ENCODE data around the gene CEP164.
"Not testable (repeated sequence)": the region's sequence is repeated elsewhere in the genome, so short reads cannot be mapped to it uniquely, and the experiment has no call there.

The CEP164 gene

DNA sequence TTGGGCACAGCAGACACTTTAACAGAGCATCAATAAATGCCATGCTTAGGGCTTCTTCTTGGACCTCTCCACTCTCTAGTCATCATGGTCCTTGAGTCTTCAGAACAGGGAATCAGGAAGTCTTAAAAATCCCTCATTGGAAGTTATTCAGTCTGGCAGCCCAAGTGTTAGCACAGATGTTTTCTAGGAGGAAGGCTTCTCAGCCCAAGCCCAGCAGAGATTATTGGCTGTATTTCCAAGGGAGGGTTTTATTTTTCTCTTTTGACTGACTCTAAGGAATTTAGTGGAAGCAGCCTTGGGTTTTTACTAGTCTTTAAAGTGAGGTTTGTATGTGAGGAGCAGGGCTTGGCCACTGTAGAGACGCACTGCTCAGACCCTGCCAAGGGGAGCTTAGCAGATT is 41.9 kb downstream of the CEP164 start:
- no peak for DNase-seq

DNA sequence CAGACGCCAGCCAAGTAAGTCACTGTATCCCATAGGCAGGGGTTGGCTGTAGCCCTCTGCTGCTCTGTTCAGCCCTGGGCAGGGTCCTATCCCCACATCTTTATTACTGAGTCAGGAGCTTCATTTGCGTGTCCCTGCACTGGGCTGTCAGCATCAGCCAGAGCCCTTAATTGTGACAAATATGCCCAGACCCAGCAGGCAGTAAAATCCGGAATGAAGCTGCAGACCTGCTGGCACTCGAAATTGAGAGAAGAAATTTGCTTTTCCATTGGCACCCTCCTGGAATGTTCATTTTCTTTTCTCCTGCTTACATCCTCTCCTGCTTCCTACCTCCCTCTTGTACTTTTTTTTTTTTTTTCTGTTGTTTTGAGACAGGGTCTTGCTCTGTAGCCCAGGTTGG is 43.8 kb downstream of the CEP164 start:
- DNase-seq = no peak

DNA sequence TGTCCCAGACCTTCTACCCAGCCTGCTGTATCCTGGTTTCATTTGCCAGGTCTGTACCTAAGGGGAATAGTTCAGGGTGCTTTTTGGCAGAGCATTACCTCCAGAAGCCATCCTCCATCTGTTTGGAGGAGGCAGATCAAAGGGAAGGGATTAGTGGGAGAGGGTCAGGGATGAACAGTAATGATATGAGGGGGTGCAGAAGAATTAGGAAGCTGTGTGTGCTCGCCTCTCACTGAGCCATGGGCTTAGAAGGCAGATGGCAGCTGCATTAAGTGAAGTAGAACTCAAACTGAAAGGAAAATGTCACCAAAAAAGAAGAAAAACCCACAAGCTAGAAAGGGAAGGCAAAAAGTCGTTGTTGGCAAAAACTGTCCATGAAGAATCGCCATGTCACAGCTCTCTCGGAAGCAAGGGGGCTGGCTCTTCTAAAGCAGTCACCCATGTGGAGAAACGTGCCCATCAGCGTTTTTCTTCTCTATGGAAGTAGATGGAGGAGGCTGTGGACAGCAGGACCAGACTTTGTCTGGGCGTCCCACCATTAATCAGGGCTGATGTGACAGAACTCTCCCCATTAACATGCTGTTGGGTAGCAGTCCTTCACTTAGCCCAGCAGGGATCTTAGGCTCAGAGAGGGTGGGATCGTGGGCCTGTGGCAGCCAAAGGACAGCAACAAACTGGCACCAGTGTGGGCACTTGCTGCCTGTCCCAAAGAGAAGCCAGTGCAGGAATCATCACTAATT is 46.8 kb downstream of the CEP164 start:
- DNase-seq = peak; percentile 95

DNA sequence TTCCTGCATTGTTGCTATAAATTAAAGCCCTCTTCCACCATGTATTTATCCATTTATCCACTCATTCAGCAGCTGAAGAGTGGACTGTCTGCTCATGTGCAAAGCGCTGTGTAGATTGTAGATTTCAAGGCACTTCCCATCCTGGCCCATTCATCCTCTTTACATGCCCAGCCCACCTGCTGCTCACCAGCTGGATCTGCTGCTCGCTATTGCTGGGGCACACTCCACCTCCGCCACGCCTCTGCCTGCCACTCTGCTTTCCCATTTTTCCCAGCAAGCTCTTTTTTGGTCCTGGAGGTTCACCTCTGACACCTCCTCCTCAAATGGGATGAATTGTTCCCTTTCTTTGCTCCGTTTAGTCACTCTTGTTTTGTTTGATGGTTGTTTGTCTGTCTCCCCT is 48.3 kb downstream of the CEP164 start:
- no peak for DNase-seq

DNA sequence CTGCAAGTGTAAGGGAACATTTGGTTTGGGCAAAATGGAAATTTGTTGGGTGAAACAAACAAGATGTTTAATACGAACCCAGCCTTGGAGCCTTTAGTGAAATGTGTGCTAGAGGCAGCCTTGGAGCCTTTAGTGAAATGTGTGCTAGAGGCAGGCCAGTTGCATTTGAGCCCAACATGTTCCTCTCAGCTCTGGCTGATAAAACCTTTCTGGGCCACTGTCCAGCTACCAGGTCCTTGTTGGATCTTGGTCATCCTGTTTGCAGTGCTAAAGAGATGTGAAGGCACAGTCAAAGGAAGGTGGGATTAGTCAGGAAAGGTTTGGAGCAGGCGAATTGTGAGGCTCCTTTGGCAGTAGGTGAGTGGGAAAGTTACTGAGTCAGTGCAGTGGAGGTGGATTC is 48.9 kb downstream of the CEP164 start:
- no peak for DNase-seq

DNA sequence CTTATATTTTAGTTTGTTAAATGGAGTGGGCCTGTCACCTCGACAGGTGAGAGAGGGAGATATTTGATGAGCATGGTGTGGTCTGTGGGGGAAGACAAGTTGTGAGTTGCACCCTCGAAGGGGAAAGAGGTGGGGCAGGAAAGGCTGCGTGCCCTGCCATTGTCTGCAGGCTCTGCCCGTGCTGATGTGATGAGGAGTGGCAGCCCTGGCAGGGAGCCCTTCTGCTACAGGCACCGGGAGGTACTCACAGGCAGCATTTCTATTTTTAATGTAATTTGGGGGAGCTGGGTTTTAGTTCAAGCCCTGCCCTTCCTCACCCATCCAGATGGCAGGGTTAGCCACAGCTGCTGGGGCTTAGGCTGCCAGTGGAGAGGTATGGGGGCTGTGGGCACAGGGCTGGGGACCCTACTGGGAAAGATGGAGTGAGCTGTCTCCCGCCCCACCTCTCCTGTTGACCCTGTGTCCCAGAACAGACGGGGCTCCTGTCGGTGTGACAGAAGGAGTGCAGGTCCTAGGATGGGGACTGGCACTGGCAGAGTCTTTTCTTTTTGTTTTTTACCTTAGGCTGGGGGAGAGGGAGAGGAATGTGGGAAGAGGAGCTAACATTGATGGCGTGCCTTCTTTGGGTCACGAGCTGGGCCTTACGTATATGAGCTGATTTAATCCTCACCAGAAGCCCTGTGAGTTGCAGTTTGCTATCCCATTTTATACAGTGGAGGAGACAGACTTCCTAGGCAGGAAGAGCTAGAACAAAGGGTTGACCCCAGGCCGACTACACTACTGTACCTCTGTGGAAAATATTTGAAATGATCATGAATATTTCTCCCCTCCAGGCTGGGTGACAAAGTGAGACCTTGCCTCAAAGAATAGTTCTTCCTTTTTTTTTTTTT is 51.6 kb downstream of the CEP164 start:
- DNase-seq = no peak

DNA sequence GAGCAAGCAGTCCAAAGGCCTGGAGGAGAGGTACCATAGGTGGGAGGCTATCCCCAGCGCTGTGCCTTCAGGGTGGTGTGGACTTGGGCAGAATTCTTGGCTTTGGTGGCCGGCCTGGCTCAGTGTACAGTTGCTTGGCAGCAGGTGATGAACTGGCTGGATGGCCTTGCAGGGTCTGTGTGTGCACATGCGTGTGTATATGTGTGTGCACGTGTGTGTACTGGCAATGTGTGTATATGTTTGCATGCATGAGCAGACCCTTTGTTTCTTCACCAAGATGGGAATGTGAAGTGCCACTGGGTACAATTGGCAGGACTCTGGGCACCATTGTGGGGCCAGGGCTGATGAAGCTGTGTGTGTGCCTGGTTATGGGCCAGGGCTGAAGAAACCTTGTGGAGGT is 53.0 kb downstream of the CEP164 start:
- DNase-seq = no peak

DNA sequence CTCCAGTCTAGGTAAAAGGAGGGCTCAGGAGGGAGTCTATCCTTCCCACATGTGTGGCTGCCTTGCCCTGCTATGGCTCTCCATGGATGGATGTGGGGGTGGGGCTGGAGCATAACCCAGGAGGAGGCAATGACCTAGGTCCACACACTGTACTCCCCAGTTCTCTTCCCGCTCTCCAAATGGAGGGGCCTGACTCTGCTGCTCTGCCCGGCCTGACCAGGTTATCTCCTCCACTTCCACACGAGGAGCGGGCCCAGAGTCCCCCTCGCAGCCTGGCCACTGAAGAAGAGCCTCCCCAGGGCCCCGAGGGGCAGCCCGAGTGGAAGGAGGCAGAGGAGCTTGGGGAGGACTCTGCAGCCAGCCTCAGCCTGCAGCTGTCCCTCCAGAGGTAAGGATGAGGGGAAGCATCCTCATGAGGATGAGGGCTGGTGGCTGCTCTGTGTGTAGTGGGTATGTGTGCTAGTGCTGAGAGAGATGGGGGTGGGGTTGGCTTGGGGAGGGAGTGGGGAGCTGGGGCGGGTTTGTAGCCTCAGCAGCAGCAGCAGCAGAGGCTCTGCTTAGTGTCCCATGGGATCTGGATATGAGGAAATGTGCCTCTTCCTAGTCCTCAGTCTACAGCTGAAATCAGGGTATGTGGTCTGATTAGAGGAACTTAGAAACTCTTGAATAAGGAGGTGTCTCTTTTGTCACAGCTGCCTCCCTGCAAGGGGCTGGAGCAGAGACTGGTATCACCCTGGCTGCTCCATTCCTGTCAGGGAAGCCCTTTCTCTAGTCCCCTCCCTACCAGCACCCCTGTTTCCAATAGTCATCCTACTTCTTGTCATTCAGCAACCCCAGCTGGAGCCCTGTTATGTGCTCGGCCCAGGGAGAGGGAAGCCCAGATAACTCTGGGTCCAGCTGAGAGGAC is 54.1 kb downstream of the CEP164 start:
- no peak for DNase-seq

DNA sequence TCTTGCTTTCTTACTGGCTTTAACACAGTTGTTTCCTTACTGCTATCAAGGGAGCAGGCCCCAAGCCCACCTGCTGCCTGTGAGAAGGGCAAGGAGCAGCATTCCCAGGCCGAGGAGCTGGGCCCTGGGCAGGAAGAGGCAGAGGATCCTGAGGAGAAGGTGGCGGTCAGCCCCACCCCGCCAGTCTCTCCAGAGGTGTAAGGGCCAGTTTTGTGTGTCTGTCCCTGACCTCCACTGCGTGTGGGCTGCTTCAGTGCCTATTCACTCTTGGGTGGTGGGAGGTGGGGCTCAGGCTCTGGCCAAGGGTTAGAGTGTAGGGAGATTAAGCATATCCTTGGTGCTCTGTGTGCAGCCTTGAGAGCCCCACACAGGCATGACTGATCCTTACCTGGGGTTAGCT is 55.1 kb downstream of the CEP164 start:
- no peak for DNase-seq

DNA sequence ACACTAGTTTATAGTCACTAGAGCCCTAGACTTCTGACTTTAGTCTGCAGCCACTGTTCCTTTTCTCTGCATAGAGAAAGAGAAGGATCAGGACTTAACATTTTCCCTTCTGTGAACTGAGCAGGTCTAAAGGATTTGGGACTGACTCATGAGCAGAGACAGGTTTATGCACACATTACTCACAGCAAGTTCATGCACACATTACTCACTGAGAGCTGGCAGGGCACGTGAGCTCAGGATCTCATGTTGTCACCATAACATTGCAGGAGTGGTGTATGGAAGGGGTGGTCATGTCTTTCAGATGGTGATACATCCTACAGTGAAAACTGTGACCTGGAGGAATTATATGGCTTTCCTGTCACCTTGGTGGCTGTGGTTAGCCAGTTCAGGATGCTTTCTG is 56.4 kb downstream of the CEP164 start:
- no peak for DNase-seq

DNA sequence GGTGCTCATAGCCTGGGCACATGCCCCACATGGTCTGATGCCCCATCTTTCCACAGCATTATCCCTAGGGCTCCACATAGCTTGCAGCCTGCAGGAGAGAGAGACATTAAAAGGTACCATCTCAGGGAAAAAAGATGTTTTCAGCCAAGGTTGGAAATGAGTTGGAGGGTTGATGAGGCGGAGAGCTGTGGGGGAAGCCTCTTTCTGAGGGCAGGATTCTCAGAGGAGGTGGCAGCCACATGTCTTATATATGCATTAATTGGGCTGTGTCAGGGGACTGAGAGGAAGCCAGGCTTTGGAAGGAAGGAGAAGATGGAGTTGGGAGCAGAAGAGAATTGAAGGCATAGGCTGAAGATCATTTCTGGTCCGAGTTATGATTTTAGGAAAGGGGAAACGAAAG is 57.8 kb downstream of the CEP164 start:
- DNase-seq = no peak

DNA sequence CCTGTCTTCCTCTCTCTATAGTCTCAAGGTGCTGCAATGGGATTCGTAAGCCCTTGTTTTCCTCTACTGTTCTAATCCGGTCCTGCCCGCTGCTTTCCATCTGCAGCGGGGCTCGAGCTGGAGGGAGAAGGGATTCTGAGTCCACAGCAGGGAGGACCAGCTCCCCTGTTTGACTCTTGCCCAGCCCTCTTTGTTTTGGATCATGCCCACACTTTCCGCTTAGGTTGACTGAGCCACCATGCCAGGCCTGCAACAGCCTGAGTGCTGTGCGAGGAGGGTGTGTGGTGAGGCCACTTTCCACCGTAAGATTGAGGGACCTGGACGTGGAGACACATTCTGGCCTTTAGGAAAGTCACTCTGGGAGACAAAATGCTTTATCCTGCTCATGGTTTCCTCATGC is 58.3 kb downstream of the CEP164 start:
- no peak for DNase-seq

DNA sequence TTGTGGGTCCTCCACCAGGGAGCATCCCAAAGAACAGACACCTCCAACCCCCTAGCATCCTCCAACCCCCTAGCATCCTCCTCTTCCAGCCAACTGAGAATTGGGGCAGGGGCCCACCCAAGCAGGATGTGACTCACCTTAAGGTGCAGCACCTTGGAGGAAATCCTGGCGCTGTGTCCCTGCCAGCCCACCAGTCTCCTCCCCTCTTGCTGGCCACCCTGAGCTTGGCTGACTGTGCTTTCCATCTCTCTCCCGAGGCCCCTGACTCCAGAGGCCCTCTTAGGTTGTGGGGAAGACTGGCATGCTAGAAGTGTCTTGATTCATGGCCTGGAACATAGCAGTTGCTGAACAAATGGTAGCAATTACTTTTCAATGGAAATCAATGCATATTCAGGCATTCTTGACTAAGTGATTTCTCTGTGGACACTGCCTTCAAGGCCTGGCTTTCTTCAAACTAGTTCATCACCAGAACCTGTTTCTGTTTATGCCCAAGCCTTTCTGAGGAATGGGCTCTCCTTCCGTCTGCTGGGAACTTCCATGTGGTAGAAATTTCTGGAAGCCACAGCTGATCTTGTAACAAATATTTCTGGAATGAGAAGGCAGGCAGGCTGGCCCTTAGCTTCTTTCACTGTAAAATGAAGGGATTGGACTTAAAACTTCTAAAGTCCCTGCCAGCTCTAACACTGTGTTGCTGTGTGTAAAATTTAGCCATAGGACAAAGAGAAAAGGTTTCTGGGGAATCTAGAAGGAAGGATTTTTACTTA is 60.5 kb downstream of the CEP164 start:
- no peak for DNase-seq

DNA sequence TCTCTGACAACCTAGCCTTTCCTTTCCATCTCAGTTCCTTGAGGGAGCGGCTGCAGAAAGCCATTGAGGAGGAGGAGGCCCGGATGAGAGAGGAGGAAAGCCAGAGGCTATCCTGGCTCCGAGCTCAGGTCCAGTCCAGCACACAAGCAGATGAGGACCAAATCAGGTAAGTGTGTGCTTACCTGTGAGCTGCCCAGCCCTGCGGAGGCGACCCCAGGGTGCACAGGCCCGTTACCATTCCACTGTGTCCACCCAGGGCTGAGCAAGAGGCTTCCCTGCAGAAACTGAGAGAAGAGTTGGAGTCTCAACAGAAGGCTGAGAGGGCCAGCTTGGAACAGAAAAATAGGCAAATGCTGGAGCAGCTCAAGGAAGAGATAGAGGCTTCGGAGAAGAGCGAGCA is 63.1 kb downstream of the CEP164 start:
- DNase-seq = no peak

DNA sequence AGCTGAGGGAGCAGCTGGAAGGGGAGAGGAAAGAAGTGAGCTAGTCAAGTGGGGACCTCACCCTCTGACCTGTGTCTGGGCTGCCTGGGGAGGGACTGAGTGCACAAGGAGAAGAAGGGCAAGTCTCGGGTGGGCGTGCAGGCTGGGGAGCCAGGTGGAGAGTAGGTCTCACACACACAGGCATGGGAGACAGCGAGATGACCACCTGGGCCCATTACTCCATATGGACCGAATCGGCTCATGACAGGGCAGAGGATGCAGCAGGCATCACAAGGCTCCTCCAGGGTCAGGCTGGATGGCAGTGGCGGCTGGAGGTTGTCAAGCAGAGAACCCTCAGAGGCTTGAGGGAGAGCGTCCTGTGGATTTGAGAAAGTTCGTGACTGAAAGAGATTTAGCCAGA is 63.5 kb downstream of the CEP164 start:
- DNase-seq = no peak

DNA sequence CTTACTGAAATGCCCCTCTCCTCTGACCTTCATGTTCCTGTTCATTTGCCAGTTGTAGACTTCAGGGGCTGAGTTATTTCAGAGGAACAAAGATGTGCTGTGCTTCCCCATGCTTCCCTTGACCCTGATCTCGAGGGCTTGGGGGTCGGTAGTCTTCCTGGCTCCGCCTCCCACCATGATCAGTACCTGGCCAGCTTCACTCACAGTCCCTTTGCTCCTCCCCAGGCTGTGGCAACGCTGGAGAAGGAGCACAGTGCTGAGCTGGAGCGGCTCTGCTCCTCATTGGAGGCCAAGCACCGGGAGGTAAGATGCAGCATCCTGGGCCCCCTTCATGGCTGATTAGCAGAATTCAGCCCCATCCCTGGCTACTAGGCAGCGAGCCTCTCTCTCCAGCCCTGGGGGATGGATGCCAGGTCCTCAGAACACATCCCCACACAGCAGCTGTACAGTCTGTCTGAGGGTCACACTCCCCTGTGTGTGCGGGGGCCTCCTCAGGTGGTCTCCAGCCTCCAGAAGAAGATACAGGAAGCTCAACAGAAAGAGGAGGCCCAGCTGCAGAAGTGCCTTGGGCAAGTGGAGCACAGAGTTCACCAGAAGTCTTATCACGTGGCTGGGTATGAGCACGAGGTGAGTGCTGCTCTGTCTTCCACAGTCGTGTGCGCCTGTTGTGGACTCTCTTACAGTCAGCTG is 64.5 kb downstream of the CEP164 start:
- DNase-seq = no peak

DNA sequence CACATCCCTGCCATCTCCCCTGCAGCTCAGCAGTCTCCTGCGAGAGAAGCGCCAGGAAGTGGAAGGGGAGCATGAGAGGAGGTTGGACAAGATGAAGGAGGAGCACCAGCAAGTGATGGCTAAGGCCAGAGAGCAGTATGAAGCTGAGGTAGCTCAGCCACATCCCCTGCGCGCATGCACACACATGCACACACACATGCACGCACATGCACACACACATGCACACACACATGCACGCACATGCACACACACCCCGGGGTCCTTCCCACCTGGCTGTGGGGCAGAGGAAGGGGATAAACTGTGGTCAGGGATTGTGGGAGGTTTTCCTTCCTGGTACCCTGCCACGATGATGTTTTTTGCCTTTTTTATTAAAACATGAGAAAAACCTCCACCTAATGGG is 65.3 kb downstream of the CEP164 start:
- no peak for DNase-seq

DNA sequence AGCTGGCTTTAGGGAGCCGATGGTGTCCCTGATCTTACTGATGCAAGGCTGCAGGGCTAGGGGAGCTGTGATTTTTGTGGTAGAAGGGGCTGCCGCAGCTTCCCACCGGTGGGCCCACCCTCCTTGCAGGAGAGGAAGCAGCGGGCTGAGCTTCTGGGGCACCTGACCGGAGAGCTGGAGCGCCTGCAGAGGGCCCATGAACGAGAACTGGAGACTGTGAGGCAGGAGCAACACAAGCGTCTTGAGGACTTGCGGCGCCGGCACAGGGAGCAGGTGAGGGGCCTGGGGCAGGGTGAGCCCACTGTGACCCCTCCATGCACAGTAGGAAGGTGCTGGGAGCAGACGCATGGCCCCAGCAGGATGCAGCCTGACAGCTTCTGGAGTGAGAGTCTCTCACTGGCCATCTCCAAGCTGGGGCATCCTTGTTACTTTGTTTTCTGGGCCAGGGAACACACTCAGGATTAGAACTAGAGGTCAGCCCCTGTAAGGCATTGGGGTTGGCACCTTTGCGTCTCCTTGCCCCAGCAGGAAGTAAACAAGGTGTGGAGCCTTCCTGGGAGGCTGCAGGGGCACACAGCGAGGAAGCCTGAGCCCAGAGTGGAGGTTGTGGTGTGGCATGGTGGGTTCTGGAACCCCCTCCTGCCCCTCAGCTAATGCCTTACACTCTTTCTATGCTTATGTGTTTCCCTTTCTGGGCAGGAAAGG is 66.7 kb downstream of the CEP164 start:
- DNase-seq = no peak

DNA sequence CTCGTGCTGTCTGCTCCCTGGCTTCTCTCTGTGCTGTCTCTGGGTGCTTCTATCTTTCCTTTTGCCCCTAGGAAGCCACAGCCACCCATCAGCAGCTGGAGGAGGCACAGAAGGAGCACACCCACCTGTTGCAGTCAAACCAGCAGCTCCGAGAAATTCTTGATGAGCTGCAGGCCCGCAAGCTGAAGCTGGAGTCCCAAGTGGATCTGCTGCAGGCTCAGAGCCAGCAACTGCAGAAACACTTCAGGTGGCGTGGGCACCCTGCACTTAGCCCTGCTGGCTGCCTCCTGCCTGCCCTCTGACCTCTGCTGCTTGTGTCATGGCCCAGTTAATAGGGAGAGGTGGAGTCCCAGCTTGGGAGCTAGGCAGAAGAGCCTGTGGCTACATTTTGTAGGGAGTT is 67.8 kb downstream of the CEP164 start:
- DNase-seq = no peak

DNA sequence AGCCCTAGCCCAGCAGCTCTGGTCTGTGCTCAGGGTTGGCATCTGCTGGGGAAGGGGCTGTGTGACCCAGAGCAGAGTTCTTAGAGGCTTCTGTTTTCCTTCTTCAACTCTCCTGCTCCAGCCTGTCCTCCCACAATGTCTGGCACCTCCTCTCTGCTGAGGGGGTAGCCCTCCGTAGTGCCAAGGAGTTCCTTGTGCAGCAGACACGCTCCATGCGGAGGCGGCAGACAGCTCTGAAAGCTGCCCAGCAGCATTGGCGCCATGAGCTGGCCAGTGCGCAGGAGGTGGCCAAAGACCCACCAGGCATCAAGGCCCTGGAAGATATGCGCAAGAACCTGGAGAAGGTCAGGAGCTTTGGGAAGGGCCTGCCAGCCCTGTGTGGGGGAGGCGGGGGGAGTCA is 69.3 kb downstream of the CEP164 start:
- no peak for DNase-seq

DNA sequence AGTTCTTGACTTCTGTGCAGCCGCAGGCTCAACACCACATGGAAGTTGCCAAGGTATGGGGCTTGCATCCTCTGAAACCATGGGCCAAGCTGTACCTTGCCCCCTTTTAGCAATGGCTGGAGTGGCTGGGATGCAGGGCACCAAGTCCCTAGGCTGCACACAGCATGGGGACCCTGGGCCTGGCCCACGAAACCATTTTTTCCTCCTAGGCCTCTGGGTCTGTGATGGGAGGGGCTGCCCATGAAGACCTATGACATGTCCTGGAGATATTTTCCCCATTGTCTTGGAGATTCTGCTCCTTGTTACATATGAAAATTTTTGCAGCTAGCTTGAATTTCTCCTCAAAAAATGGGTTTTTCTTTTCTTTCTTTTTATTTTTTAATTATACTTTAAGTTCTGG is 71.0 kb downstream of the CEP164 start:
- not testable (repeated sequence) for DNase-seq
